ENCODE results near the gene PDLIM4.

DNA sequence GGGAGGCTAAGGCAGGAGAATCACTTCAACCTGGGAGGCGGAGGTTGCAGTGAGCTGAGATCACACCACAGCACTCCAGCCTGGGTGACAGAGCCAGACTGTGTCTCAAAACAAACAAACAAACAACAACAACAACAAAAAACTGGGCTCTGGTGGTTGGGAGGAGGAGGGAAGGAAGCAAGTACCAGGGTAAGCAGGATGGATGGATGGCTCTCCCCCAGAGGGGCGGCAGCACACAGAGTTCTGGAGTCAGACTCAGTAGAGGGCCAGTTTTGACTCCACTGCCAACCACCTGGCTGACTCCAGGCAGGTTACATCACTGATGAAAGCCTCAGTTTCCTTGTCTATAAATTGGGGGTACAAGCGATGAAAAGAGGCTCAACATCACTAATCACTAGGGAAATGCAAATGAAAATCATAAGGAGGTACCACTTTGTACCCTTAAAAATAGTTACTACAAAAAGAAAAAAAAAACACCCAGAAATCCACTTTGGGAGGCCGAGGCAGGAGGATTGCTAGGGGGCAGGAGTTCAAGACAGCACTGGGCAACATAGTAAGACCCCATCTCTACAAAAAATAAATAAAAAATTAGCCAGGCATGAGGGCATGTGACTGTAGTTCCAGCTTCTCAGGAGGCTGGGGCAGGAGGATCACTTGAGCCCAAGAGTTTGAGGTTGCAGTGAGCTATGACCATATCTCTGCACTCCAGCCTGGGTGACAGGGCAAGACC lies 39.9 kb downstream of the PDLIM4 start:
- TF ChIP-seq, protein P1, sequence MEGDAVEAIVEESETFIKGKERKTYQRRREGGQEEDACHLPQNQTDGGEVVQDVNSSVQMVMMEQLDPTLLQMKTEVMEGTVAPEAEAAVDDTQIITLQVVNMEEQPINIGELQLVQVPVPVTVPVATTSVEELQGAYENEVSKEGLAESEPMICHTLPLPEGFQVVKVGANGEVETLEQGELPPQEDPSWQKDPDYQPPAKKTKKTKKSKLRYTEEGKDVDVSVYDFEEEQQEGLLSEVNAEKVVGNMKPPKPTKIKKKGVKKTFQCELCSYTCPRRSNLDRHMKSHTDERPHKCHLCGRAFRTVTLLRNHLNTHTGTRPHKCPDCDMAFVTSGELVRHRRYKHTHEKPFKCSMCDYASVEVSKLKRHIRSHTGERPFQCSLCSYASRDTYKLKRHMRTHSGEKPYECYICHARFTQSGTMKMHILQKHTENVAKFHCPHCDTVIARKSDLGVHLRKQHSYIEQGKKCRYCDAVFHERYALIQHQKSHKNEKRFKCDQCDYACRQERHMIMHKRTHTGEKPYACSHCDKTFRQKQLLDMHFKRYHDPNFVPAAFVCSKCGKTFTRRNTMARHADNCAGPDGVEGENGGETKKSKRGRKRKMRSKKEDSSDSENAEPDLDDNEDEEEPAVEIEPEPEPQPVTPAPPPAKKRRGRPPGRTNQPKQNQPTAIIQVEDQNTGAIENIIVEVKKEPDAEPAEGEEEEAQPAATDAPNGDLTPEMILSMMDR (IDR thresholded peaks at IDR 0.05; ENCODE audit: poor library complexity, severe bottlenecking) = no peak
- TF ChIP-seq EZH2 (IDR thresholded peaks at IDR 0.05; ENCODE audit: borderline replicate concordance, insufficient read depth, low read length, poor library complexity, severe bottlenecking) (no peak), POLR2AphosphoS5 (IDR thresholded peaks at IDR 0.05) (no peak), EP300 (conservative IDR thresholded peaks at IDR 0.05; ENCODE audit: poor library complexity, severe bottlenecking) (no peak), SMC3 (conservative IDR thresholded peaks at IDR 0.05; ENCODE audit: poor library complexity) (no peak), TAF1 (IDR thresholded peaks at IDR 0.05; ENCODE audit: low read depth) (no peak)
- TF ChIP-seq, protein P2, sequence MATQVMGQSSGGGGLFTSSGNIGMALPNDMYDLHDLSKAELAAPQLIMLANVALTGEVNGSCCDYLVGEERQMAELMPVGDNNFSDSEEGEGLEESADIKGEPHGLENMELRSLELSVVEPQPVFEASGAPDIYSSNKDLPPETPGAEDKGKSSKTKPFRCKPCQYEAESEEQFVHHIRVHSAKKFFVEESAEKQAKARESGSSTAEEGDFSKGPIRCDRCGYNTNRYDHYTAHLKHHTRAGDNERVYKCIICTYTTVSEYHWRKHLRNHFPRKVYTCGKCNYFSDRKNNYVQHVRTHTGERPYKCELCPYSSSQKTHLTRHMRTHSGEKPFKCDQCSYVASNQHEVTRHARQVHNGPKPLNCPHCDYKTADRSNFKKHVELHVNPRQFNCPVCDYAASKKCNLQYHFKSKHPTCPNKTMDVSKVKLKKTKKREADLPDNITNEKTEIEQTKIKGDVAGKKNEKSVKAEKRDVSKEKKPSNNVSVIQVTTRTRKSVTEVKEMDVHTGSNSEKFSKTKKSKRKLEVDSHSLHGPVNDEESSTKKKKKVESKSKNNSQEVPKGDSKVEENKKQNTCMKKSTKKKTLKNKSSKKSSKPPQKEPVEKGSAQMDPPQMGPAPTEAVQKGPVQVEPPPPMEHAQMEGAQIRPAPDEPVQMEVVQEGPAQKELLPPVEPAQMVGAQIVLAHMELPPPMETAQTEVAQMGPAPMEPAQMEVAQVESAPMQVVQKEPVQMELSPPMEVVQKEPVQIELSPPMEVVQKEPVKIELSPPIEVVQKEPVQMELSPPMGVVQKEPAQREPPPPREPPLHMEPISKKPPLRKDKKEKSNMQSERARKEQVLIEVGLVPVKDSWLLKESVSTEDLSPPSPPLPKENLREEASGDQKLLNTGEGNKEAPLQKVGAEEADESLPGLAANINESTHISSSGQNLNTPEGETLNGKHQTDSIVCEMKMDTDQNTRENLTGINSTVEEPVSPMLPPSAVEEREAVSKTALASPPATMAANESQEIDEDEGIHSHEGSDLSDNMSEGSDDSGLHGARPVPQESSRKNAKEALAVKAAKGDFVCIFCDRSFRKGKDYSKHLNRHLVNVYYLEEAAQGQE (IDR thresholded peaks at IDR 0.05; ENCODE audit: borderline replicate concordance) = no peak

Measured in neural cell (in vitro differentiated cells).